Skeletal muscle tissue (tissue), 4 donors: ENCODE data around the gene RPS6KB1. TPM values are rescaled to one million over a fixed set of nuclear protein-coding genes. Genes with fewer than 3 reads are reported as not detected.
A peak's percentile ranks its signal among the peaks of the same experiment; 100 is the strongest.
"Not testable (repeated sequence)": the region's sequence is repeated elsewhere in the genome, so short reads cannot be mapped to it uniquely, and the experiment has no call there.

ENCODE experiments used
- H3K27ac ChIP-seq: one replicate; pipeline ENCODE4 v1.7.0; 2013; ENCODE audit warnings: mild to moderate bottlenecking, low read depth, low read length, inconsistent platforms
- H3K27me3 ChIP-seq, 3 donors: one replicate each; pipeline ENCODE4 v1.7.0; 2013; ENCODE audit warnings: low read length in 3 of 3; ENCODE audit not compliant: control insufficient read depth in 3 of 3, insufficient read depth in 3 of 3
- H3K36me3 ChIP-seq, 3 donors: one replicate each; pipeline ENCODE4 v1.7.0; 2013; ENCODE audit warnings: low read length in 3 of 3; ENCODE audit not compliant: control insufficient read depth in 3 of 3, insufficient read depth in 3 of 3
- H3K4me1 ChIP-seq, 3 donors: one replicate each; pipeline ENCODE4 v1.7.0; 2013; ENCODE audit warnings: low read length in 3 of 3, mild to moderate bottlenecking in 3 of 3; ENCODE audit not compliant: control insufficient read depth in 3 of 3, insufficient read depth in 3 of 3
- H3K4me3 ChIP-seq, 3 donors: one replicate each; pipeline ENCODE4 v1.7.0; 2013; ENCODE audit warnings: low read length in 3 of 3
- H3K9ac ChIP-seq, 3 donors: one replicate each; pipeline ENCODE4 v1.7.0; 2013; ENCODE audit warnings: low read length in 3 of 3, mild to moderate bottlenecking in 3 of 3, moderate library complexity in 2 of 3, low read depth in 1 of 3
- H3K9me3 ChIP-seq, 3 donors: one replicate each; pipeline ENCODE4 v1.7.0; 2013; ENCODE audit warnings: low read length in 3 of 3; ENCODE audit not compliant: control insufficient read depth in 3 of 3
- total RNA-seq: library from RNA; depleted of rRNA; stranded (reverse); fragments of >200 nt; gene quantifications from one replicate; pipeline ENCODE4 v1.2.3, GENCODE V29; 2014
- donor health status: Osteomylitis.

RPS6KB1 gene
- total RNA-seq, 1 donor from 2014 or later, result 36.5 TPM

- H3K9ac ChIP-seq, H3K9me3 ChIP-seq, H3K27me3 ChIP-seq, H3K4me3 ChIP-seq, H3K36me3 ChIP-seq: not testable (repeated sequence)
- peaks cover 7 to 22% (median 17%) of the 10 kb centered on the region in 3 donors for H3K4me1 ChIP-seq
- peak overlapping the region; percentile 70 for H3K27ac ChIP-seq
These were observed 40.1 kb upstream of the RPS6KB1 start for GRCh38 chr17:59852847-59853167.

- H3K9ac ChIP-seq, result no peak overlapping the region
- no peaks in the 10 kb centered on the region for H3K36me3 ChIP-seq
- H3K4me1 ChIP-seq, result peaks cover 7 to 20% (median 16%) of the 10 kb centered on the region in 3 donors
- peak overlapping the region; percentile 70 for H3K27ac ChIP-seq
- H3K9me3 ChIP-seq, result no peaks in the 10 kb centered on the region
- H3K27me3 ChIP-seq, result no peaks in the 10 kb centered on the region
- no peak overlapping the region for H3K4me3 ChIP-seq
These were observed 39.6 kb upstream of the RPS6KB1 start for GRCh38 chr17:59853168-59853918.

DNA sequence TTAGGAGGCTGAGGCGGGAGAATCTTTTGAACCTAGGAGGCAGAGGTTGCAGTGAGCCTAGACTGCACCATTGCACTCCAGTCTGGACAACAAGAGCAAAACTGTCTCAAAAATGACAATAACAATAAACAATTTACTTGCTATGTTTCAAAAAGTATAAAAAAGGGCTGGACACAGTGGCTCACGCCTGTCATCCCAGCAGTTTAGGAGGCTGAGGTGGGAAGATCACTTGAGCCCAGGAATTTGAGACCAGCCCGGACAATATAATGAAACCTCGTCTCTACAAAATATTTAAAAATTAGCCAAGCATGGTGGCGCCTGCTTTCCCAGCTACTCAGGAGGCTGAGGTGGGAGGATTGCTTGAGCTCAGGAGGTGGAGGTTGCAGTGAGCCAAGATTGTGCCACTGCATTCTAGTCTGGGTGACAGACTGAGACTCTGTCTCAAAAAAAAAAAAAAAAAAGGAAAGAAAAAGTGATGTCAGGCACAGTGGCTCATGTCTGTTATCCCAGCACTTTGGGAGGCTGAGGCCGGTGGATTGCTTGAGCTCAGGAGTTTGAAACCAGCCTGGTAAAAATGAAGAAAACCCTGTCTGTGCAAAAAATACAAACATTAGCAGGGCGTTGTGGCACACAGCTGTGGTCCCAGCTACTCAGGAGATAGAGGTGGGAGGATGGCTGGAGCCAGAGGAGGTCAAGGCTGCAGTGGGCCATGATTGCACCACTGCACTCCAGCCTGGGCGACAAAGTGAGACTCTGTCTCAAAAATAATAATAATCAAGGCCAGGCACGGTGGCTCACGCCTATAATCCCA lies 38.8 kb upstream of the RPS6KB1 start:
- peaks cover 7 to 16% (median 16%) of the 10 kb centered on the region in 3 donors for H3K4me1 ChIP-seq
- H3K9me3 ChIP-seq, H3K4me3 ChIP-seq, H3K9ac ChIP-seq, H3K27me3 ChIP-seq, H3K36me3 ChIP-seq: not testable (repeated sequence)
- peak overlapping the region; percentile 70 for H3K27ac ChIP-seq

DNA sequence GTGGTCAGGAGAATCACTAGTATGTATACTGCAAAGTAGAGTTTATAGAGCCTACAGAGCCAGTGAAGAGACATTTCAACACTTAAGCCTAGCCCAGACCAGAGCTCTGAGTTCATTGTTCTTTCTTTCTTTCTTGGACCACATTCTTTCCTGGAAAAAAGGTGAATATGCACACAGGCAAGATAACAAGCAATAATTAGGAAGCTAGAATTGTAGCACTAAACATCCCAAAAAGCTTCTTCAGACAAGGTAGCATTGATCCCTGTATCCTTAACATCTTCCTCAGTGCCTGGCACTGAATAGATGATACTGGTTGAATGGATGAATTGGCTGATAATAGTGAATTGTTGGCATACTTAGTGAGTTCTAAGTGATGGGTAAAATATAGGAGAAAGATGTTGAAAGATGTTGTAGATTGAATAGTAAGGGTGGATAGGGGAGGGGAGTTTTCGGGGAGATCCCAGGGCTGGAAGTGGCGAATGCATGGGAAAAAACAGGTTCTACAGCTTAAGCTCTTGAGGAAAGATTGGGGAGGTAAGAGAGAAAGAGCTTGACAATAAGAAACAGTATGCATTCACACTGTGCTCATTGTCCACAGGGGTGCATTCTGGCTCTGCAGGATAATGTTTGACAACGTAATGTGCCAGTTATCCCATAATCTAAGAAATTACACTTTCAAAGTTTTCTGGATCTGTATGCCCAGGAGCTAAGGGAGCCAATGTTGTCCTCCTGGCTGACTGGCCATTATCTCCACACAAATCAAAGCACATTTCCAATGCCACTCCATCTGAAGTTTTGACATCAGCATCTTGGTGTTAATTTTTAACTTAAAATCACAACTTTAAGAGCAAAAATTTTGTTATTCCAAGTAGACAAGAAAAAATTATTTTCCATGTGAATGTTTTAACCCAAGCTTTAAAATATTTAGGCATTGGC lies 35.8 kb upstream of the RPS6KB1 start:
- Histone ChIP-seq H3K9ac (no peak overlapping the region), H3K9me3 (no peaks in the 10 kb centered on the region), H3K27me3 (no peaks in the 10 kb centered on the region), H3K4me1 (peaks cover 0 to 5% (median 5%) of the 10 kb centered on the region in 3 donors), H3K4me3 (no peak overlapping the region), H3K36me3 (peaks cover 2 to 4% (median 2%) of the 10 kb centered on the region in 3 donors), H3K27ac (no peak overlapping the region)

GRCh38 chr17:59858167-59858816 lies 34.6 kb upstream of the RPS6KB1 start:
- Histone ChIP-seq H3K27ac (no peak overlapping the region), H3K27me3 (no peaks in the 10 kb centered on the region), H3K4me1 (peaks cover 0 to 1% (median 0%) of the 10 kb centered on the region in 3 donors), H3K9ac (no peak overlapping the region), H3K4me3 (no peak overlapping the region), H3K36me3 (peaks cover 5 to 8% (median 6%) of the 10 kb centered on the region in 3 donors), H3K9me3 (no peaks in the 10 kb centered on the region)

DNA sequence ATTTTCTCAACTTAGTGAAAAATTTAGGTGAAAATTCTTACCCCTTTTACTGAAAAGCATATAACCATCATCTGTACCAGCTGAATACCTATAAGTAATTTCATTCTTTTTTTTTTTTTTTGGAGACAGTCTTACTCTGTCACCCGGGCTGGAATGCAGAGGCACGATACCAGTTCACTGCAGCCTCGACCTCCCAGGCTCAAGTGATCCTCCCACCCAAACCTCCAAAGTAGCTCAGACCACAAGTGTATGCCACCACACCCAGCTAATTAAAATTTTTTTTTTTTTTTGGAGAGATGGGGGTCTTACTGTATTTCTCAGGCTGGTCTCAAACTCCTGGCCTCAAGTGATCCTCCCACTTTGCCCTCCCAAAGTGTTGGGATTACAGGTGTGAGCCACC lies 34.0 kb upstream of the RPS6KB1 start:
- Histone ChIP-seq H3K9me3 (no peaks in the 10 kb centered on the region), H3K4me1 (no peaks in the 10 kb centered on the region), H3K4me3 (no peak overlapping the region), H3K9ac (no peak overlapping the region), H3K27me3 (no peaks in the 10 kb centered on the region), H3K27ac (no peak overlapping the region), H3K36me3 (peaks cover 6 to 14% (median 9%) of the 10 kb centered on the region in 3 donors)

DNA sequence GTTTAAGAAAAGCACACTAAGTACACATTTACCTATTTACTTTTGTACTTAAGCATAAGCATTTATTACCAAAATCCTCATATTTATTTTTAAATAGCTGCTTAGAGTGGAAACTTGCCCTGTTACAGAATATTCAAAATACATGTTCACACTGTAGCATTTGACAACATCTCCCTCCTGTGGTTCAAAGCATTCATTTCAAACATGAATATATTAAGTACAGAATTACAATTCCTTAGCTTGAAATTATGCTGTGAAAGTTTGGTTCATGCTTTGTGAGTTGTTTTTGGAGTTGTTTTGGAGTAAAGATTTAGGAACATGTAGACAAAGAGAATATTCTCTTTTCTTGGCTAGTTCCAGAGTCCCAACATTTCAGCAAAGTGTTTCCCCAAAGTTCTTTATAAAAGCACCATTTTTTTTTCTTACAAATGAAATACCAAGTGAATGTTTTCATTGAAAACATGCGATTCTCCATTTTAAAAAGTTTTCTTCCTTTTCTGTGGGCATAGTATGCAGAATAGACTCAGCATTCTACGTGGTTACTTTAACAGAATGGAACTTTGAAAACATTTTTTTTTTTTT lies 33.4 kb upstream of the RPS6KB1 start:
- Histone ChIP-seq H3K9ac (no peak overlapping the region), H3K4me1 (no peaks in the 10 kb centered on the region), H3K4me3 (no peak overlapping the region), H3K9me3 (no peaks in the 10 kb centered on the region), H3K36me3 (peaks cover 6 to 15% (median 9%) of the 10 kb centered on the region in 3 donors), H3K27ac (no peak overlapping the region), H3K27me3 (no peaks in the 10 kb centered on the region)

GRCh38 chr17:59863616-59864015 lies 29.3 kb upstream of the RPS6KB1 start:
- H3K27me3 ChIP-seq, result no peaks in the 10 kb centered on the region
- H3K9me3 ChIP-seq, result no peaks in the 10 kb centered on the region
- H3K36me3 ChIP-seq, result peaks cover 6 to 15% (median 13%) of the 10 kb centered on the region in 3 donors
- H3K4me1 ChIP-seq, result no peaks in the 10 kb centered on the region
- H3K27ac ChIP-seq, result no peak overlapping the region
- H3K4me3 ChIP-seq, result no peak overlapping the region
- H3K9ac ChIP-seq, result no peak overlapping the region

- H3K36me3 ChIP-seq, result peaks cover 4 to 13% (median 11%) of the 10 kb centered on the region in 3 donors
- H3K9me3 ChIP-seq, result no peaks in the 10 kb centered on the region
- H3K27ac ChIP-seq, result no peak overlapping the region
- no peak overlapping the region for H3K9ac ChIP-seq
- H3K4me1 ChIP-seq, result no peaks in the 10 kb centered on the region
- H3K27me3 ChIP-seq, result no peaks in the 10 kb centered on the region
- H3K4me3 ChIP-seq, result no peak overlapping the region
These were observed 23.0 kb upstream of the RPS6KB1 start for GRCh38 chr17:59869941-59870218.
